A549 (cell line): ENCODE measurements around the gene GNG12.

Experiments used
- CEBPB ChIP-seq, 2 experiments: fragments of >200 bp in 1 of 2; sonication (Bioruptor Twin) in 1 of 2; formaldehyde crosslinking in 1 of 2; IDR thresholded peaks; 2 replicates each; pipeline ENCODE4 v1.6.1; 2012 to 2016
- CHD2 ChIP-seq: fragments of 150-350 bp; IDR thresholded peaks from 2 replicates; pipeline ENCODE4 v1.6.1; 2014; ENCODE audit warnings: low read length; ENCODE audit not compliant: partially characterized antibody
- POLR2A ChIP-seq: IDR thresholded peaks from 2 replicates; pipeline ENCODE4 v1.6.1; 2012; ENCODE audit warnings: mild to moderate bottlenecking, low read length
- TF ChIP-seq, protein P1 (sequence below): fragments of >200 bp; sonication (Bioruptor Twin); formaldehyde crosslinking; IDR thresholded peaks from 3 replicates; pipeline ENCODE4 v1.5.1; 2016
- TF ChIP-seq, protein P2 (sequence below): IDR thresholded peaks from 2 replicates; pipeline ENCODE4 v1.6.1; 2012

DNA sequence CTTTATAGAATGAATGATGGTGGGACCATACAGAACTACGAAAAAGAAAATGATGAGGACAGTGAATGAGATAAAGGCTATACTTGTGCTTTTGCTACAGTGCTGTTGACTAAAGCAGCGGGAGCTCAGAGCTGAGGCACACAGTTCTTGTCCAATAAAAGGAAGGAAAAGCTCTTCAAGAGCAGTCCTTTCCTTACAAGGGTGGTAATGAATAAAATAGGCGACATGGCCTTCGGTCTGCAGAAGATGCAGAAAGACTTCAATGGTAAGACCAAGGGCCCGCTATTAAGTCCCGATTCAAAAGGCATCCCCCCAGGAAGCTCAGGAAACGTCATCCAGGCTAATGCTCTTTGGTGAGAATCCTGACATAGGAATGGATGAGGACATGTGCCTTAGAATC lies 44.4 kb downstream of the GNG12 start:
- TF ChIP-seq, protein P1, sequence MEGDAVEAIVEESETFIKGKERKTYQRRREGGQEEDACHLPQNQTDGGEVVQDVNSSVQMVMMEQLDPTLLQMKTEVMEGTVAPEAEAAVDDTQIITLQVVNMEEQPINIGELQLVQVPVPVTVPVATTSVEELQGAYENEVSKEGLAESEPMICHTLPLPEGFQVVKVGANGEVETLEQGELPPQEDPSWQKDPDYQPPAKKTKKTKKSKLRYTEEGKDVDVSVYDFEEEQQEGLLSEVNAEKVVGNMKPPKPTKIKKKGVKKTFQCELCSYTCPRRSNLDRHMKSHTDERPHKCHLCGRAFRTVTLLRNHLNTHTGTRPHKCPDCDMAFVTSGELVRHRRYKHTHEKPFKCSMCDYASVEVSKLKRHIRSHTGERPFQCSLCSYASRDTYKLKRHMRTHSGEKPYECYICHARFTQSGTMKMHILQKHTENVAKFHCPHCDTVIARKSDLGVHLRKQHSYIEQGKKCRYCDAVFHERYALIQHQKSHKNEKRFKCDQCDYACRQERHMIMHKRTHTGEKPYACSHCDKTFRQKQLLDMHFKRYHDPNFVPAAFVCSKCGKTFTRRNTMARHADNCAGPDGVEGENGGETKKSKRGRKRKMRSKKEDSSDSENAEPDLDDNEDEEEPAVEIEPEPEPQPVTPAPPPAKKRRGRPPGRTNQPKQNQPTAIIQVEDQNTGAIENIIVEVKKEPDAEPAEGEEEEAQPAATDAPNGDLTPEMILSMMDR = no peak
- no peak for TF ChIP-seq POLR2A
- no peak for TF ChIP-seq CEBPB (IDR thresholded peaks at IDR 0.05)
- TF ChIP-seq, protein P2, sequence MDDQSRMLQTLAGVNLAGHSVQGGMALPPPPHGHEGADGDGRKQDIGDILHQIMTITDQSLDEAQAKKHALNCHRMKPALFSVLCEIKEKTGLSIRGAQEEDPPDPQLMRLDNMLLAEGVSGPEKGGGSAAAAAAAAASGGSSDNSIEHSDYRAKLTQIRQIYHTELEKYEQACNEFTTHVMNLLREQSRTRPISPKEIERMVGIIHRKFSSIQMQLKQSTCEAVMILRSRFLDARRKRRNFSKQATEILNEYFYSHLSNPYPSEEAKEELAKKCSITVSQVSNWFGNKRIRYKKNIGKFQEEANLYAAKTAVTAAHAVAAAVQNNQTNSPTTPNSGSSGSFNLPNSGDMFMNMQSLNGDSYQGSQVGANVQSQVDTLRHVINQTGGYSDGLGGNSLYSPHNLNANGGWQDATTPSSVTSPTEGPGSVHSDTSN = no peak
- TF ChIP-seq CHD2 = no peak
